H9 (cell line): ENCODE measurements around the gene CCDC187. TPM values are rescaled to one million over a fixed set of nuclear protein-coding genes. Genes with fewer than 3 reads are reported as not detected.

Experiments
- DNase-seq: peaks from one replicate; pipeline ENCODE4 v3.0.0-alpha.2; 2017
- H2AFZ ChIP-seq: one replicate; pipeline ENCODE4 v1.6.1; 2013; ENCODE audit warnings: mild to moderate bottlenecking, low read length, control low read depth, moderate library complexity
- H2AK5ac ChIP-seq: 2 replicates; pipeline ENCODE4 v1.6.1; 2013; ENCODE audit warnings: low read length, control low read depth, mixed read lengths; ENCODE audit not compliant: insufficient read length
- H2BK120ac ChIP-seq: one replicate; pipeline ENCODE4 v1.6.1; 2013; ENCODE audit warnings: low read depth, mild to moderate bottlenecking, low read length, control low read depth, inconsistent platforms; ENCODE audit not compliant: poor library complexity, severe bottlenecking
- H2BK12ac ChIP-seq: 2 replicates; pipeline ENCODE4 v1.6.1; 2013; ENCODE audit warnings: low read length, control low read depth, mixed read lengths, low read depth; ENCODE audit not compliant: insufficient read length
- H2BK15ac ChIP-seq: 2 replicates; pipeline ENCODE4 v1.6.1; 2013; ENCODE audit warnings: low read depth, low read length, control low read depth
- H2BK20ac ChIP-seq: one replicate; pipeline ENCODE4 v1.6.1; 2013; ENCODE audit warnings: low read depth, mild to moderate bottlenecking, low read length, control low read depth, inconsistent platforms; ENCODE audit not compliant: poor library complexity, severe bottlenecking
- H2BK5ac ChIP-seq: 2 replicates; pipeline ENCODE4 v1.6.1; 2013; ENCODE audit warnings: low read length, control low read depth, mixed read lengths; ENCODE audit not compliant: insufficient read length
- H3K14ac ChIP-seq: 2 replicates; pipeline ENCODE4 v1.6.1; 2013; ENCODE audit warnings: low read length, control low read depth; ENCODE audit not compliant: insufficient read depth
- H3K18ac ChIP-seq: 2 replicates; pipeline ENCODE4 v1.6.1; 2013; ENCODE audit warnings: low read depth, mild to moderate bottlenecking, mixed read lengths, low read length, control low read depth; ENCODE audit not compliant: insufficient read length
- H3K23ac ChIP-seq: 2 replicates; pipeline ENCODE4 v1.6.1; 2013; ENCODE audit warnings: low read length, control low read depth, mixed read lengths, low read depth; ENCODE audit not compliant: insufficient read length
- H3K23me2 ChIP-seq: 2 replicates; pipeline ENCODE4 v1.6.1; 2013; ENCODE audit warnings: low read depth, mild to moderate bottlenecking, mixed read lengths, low read length, control low read depth; ENCODE audit not compliant: insufficient read length, poor library complexity, severe bottlenecking
- H3K27ac ChIP-seq: 2 replicates; pipeline ENCODE4 v1.5.1; 2013; ENCODE audit warnings: low read length, control low read depth, mixed read lengths, low read depth; ENCODE audit not compliant: insufficient read length
- H3K27me3 ChIP-seq: 2 replicates; pipeline ENCODE4 v1.6.1; 2013; ENCODE audit warnings: low read length, control low read depth, inconsistent platforms; ENCODE audit not compliant: insufficient read depth
- H3K4ac ChIP-seq: 2 replicates; pipeline ENCODE4 v1.6.1; 2013; ENCODE audit warnings: low read depth, mild to moderate bottlenecking, control low read depth, inconsistent platforms, low read length, moderate library complexity
- H3K4me1 ChIP-seq: 2 replicates; pipeline ENCODE4 v1.6.1; 2013; ENCODE audit warnings: low read length, control low read depth, inconsistent platforms; ENCODE audit not compliant: insufficient read depth
- H3K4me2 ChIP-seq: 2 replicates; pipeline ENCODE4 v1.6.1; 2013; ENCODE audit warnings: low read length, control low read depth, mixed read lengths; ENCODE audit not compliant: insufficient read length, insufficient read depth
- H3K56ac ChIP-seq: 2 replicates; pipeline ENCODE4 v1.6.1; 2013; ENCODE audit warnings: low read depth, mild to moderate bottlenecking, mixed read lengths, low read length, control low read depth; ENCODE audit not compliant: insufficient read length
- H3K79me1 ChIP-seq: 2 replicates; pipeline ENCODE4 v1.6.1; 2013; ENCODE audit warnings: low read depth, mild to moderate bottlenecking, moderate library complexity, low read length, control low read depth, inconsistent platforms; ENCODE audit not compliant: insufficient read depth, poor library complexity, severe bottlenecking
- H3K79me2 ChIP-seq: 2 replicates; pipeline ENCODE4 v1.6.1; 2013; ENCODE audit warnings: low read length, control low read depth, inconsistent platforms; ENCODE audit not compliant: insufficient read depth
- H3K9ac ChIP-seq: 2 replicates; pipeline ENCODE4 v1.6.1; 2013; ENCODE audit warnings: low read length, control low read depth, mixed read lengths; ENCODE audit not compliant: insufficient read length; ENCODE audit errors: extremely low read depth
- H3K9me3 ChIP-seq: one replicate; pipeline ENCODE4 v1.6.1; 2013; ENCODE audit warnings: low read depth, low read length, inconsistent platforms; ENCODE audit not compliant: control insufficient read depth
- H3T11ph ChIP-seq: one replicate; pipeline ENCODE4 v1.6.1; 2013; ENCODE audit warnings: mild to moderate bottlenecking, low read length, control low read depth, inconsistent platforms
- H4K20me1 ChIP-seq: one replicate; pipeline ENCODE4 v1.6.1; 2013; ENCODE audit not compliant: control insufficient read depth, insufficient read length, insufficient read depth
- H4K5ac ChIP-seq: 2 replicates; pipeline ENCODE4 v1.6.1; 2013; ENCODE audit warnings: low read depth, mild to moderate bottlenecking, mixed read lengths, low read length, control low read depth; ENCODE audit not compliant: insufficient read length
- H4K8ac ChIP-seq: replicated peaks from 2 replicates; pipeline ENCODE4 v1.6.1; 2013; ENCODE audit warnings: low read length, control low read depth, mixed read lengths, low read depth; ENCODE audit not compliant: insufficient read length
- H4K91ac ChIP-seq: 2 replicates; pipeline ENCODE4 v1.6.1; 2013; ENCODE audit warnings: low read depth, mild to moderate bottlenecking, moderate library complexity, mixed read lengths, low read length, control low read depth; ENCODE audit not compliant: insufficient read length
- H3K27ac Mint-ChIP-seq, 3 experiments: 2 replicates in 2 of 3; 3 replicates in 1 of 3; pipeline ENCODE4 v1.8.0; 2020 to 2021; ENCODE audit warnings: mixed read lengths in 3 of 3, mild to moderate bottlenecking in 1 of 3, moderate library complexity in 1 of 3
- H3K27me3 Mint-ChIP-seq: 2 replicates; pipeline ENCODE4 v1.8.0; 2021; ENCODE audit warnings: low read depth, mild to moderate bottlenecking, moderate library complexity, mixed read lengths
- H3K36me3 Mint-ChIP-seq, 3 experiments: 2 replicates in 2 of 3; 3 replicates in 1 of 3; pipeline ENCODE4 v1.8.0; 2020 to 2021; ENCODE audit warnings: low read depth in 3 of 3, mixed read lengths in 3 of 3; ENCODE audit not compliant: insufficient read depth in 1 of 3
- H3K4me1 Mint-ChIP-seq, 2 experiments: 2 replicates each; pipeline ENCODE4 v1.8.0; 2020; ENCODE audit warnings: mixed read lengths in 2 of 2
- H3K4me3 Mint-ChIP-seq, 2 experiments: 2 replicates in 1 of 2; 3 replicates in 1 of 2; pipeline ENCODE4 v1.8.0; 2020 to 2021; ENCODE audit warnings: mild to moderate bottlenecking in 2 of 2, mixed read lengths in 2 of 2, moderate library complexity in 1 of 2
- H3K9me3 Mint-ChIP-seq, 2 experiments: 2 replicates in 1 of 2; 3 replicates in 1 of 2; pipeline ENCODE4 v1.8.0; 2020; ENCODE audit warnings: mild to moderate bottlenecking in 2 of 2, mixed read lengths in 2 of 2, moderate library complexity in 1 of 2
- WGBS: extraction: QIAGEN DNeasy Blood & Tissue Kit; methylation state at CpG from one replicate; pipeline ENCODE4 v1.1.7; 2013; ENCODE audit warnings: missing lambda C conversion rate, low lambda C conversion rate, mixed read lengths; ENCODE audit not compliant: insufficient read length; ENCODE audit errors: extremely low coverage; 5-methylcytosine and 5-hydroxymethylcytosine counted together
- total RNA-seq: library from RNA; stranded (reverse); gene quantifications from 2 replicates; pipeline ENCODE4 v1.2.1, GENCODE V29; 2021
- TF ChIP-seq, protein P1 (sequence below): fragments of 200-600 bp; sonication (generic); conservative IDR thresholded peaks from 3 replicates; pipeline ENCODE4 v1.8.0; 2021; ENCODE audit warnings: antibody characterized with exemption, mild to moderate bottlenecking

Gene CCDC187
- total RNA-seq, 1 experiment from 2014 or later: 0.07 TPM

DNA sequence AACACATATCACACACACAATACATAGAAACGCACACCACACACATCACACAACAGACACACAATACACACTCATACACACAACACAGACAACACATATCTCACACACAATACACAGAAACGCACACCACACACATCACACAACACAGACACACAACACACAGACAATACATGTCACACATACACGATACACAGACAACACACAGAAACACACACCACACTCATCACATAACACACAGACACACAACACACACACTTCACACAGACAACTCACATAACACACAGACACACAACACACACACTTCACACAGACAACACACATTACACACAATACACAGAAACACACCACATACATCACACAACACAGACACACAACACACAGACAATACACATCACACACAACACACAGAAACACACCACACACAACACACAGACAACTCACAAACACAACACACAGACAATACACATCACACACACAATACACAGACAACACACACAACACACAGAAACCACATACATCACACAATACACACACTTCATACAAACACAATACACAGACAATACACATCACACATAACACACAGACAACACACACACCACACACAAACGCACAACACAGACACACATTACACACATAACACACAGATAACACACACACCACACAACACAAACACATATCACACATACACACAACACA, 4.3 kb upstream of the CCDC187 start:
- H3K4me2 ChIP-seq: no peak overlapping the region

More for the DNA sequence above, 4.3 kb upstream of the CCDC187 start:
- Histone ChIP-seq H3K79me2 (no peaks in the 10 kb centered on the region), H3K14ac (no peak overlapping the region), H2BK15ac (no peak overlapping the region), H4K8ac (no peak overlapping the region), H3K56ac (no peak overlapping the region), H3K23ac (no peak overlapping the region), H3K18ac (no peak overlapping the region), H2BK120ac (no peak overlapping the region), H3K23me2 (no peaks in the 10 kb centered on the region), H2AK5ac (no peak overlapping the region), H3K9me3 (no peaks in the 10 kb centered on the region), H3K9ac (no peak overlapping the region), H3K27ac (no peak overlapping the region), H3K79me1 (no peaks in the 10 kb centered on the region), H3K27me3 (no peaks in the 10 kb centered on the region), H3K4me1 (no peaks in the 10 kb centered on the region), H3K4ac (no peak overlapping the region), H4K91ac (no peak overlapping the region), H3T11ph (no peak overlapping the region), H2BK20ac (no peak overlapping the region), H2BK5ac (no peak overlapping the region), H2BK12ac (no peak overlapping the region), H2AFZ (no peak overlapping the region), H4K20me1 (no peaks in the 10 kb centered on the region), H4K5ac (no peak overlapping the region)
- Mint-ChIP-seq H3K9me3 (no peaks in the 10 kb centered on the region), H3K4me1 (no peaks in the 10 kb centered on the region), H3K27me3 (no peaks in the 10 kb centered on the region), H3K27ac (no peak overlapping the region), H3K36me3 (no peaks in the 10 kb centered on the region), H3K4me3 (no peak overlapping the region)
- DNase-seq: no peak
- TF ChIP-seq, protein P1, sequence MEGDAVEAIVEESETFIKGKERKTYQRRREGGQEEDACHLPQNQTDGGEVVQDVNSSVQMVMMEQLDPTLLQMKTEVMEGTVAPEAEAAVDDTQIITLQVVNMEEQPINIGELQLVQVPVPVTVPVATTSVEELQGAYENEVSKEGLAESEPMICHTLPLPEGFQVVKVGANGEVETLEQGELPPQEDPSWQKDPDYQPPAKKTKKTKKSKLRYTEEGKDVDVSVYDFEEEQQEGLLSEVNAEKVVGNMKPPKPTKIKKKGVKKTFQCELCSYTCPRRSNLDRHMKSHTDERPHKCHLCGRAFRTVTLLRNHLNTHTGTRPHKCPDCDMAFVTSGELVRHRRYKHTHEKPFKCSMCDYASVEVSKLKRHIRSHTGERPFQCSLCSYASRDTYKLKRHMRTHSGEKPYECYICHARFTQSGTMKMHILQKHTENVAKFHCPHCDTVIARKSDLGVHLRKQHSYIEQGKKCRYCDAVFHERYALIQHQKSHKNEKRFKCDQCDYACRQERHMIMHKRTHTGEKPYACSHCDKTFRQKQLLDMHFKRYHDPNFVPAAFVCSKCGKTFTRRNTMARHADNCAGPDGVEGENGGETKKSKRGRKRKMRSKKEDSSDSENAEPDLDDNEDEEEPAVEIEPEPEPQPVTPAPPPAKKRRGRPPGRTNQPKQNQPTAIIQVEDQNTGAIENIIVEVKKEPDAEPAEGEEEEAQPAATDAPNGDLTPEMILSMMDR: no peak
- WGBS: 100% methylated on average over 1 of the region's 4 CpGs
